Pancreas (tissue), 10 donors: ENCODE results near the gene PPP3CB. TPM values are rescaled to one million over a fixed set of nuclear protein-coding genes. Genes with fewer than 3 reads are reported as not detected.
A peak's percentile ranks its signal among the peaks of the same experiment; 100 is the strongest.

ENCODE experiments used
- ATAC-seq, 4 donors: fragments of 200-7000 bp; cut with Tn5 transposase; one replicate each; pipeline versions ENCODE4 v1.8.0 to v1.9.1; 2020; ENCODE audit warnings: mild to moderate bottlenecking in 4 of 4, moderate library complexity in 4 of 4
- DNase-seq, 6 donors: peaks; one replicate each; pipeline ENCODE4 v3.0.0-alpha.2; 2020
- FAIRE-seq: peaks from 2 replicates; lab custom pipeline; 2012; peaks lifted over from hg19 to GRCh38; lab: Jason Lieb, UNC
- H3K27ac ChIP-seq, 4 donors: fragments of 200-600 bp; sonication (generic); 1 replicate in 3 of 4; 2 replicates in 1 of 4; pipeline versions ENCODE4 v1.5.0 to v1.8.0; 2020
- H3K27me3 ChIP-seq, 4 donors: fragments of 200-600 bp; one replicate each; pipeline ENCODE4 v1.8.0; 2021
- H3K36me3 ChIP-seq, 3 donors: fragments of 200-600 bp; sonication (generic) in 1 of 3; one replicate each; pipeline versions ENCODE4 v1.5.0 to v1.8.0; 2020 to 2021
- H3K4me1 ChIP-seq, 3 donors: fragments of 200-600 bp; one replicate each; pipeline ENCODE4 v1.8.0; 2021
- H3K4me3 ChIP-seq, 4 donors: fragments of 200-600 bp; sonication (generic) in 2 of 4; one replicate each; pipeline versions ENCODE4 v1.5.0 to v1.8.0; 2020 to 2021
- H3K9me3 ChIP-seq, 4 donors: fragments of 200-600 bp; one replicate each; pipeline ENCODE4 v1.8.0; 2021
- WGBS, 2 donors: extraction: QIAGEN DNeasy Blood & Tissue Kit; methylation state at CpG; one replicate each; pipeline ENCODE4 v1.1.7; 2013; 5-methylcytosine and 5-hydroxymethylcytosine counted together
- intact Hi-C, 3 donors: fragments of 100-400 bp; cut with DNase I; formaldehyde crosslinking; loops; one replicate each; pipeline versions ENCODE4 v1.11.1 to v1.14.2; 2022
- polyA plus RNA-seq, 2 donors: library from polyadenylated mRNA; stranded (reverse); fragments of 200-250 nt; gene quantifications; one replicate each; pipeline ENCODE4 v1.2.3, GENCODE V29; 2013
- total RNA-seq, 6 donors: library from RNA; stranded (reverse); fragmentation: NEBNext Ultra II Directional in 4 of 6; extraction: Animal tissue kit (Norgen Biotek cat#: 25700) in 4 of 6; gene quantifications; one replicate each; pipeline versions ENCODE4 v1.2.1 to v1.2.4, GENCODE V29; 2021 to 2023
- TF ChIP-seq, protein P1 (sequence below), 4 donors: fragments of 200-600 bp; sonication (generic) in 3 of 4; IDR thresholded peaks; one replicate each; pipeline versions ENCODE4 v1.5.0 to v1.8.0; 2021; ENCODE audit warnings: antibody characterized with exemption in 4 of 4
- donor health status: healthy with polysubstance abuse.
- donor health status: DM: no; HTN: no; CAD: no; lungs with moderate emphysema.
- donor health status: DM: no; HTN: no; CAD: no.
- donor health status: control.
- donor health status: control.
- donor health status: Bipolar disorder and iron deficiency.
- donor health status: DM: yes; HTN: yes; CAD: no.
- donor health status: DM: no; HTN: no; CAD: no.
- donor health status: DM: no; HTN: no; CAD: no.
- donor health status: DM: yes; HTN: yes; CAD: no.

Gene PPP3CB
- total and polyA plus RNA-seq, 8 donors, result 13.6 to 29.9 (median 18.5) TPM

DNA sequence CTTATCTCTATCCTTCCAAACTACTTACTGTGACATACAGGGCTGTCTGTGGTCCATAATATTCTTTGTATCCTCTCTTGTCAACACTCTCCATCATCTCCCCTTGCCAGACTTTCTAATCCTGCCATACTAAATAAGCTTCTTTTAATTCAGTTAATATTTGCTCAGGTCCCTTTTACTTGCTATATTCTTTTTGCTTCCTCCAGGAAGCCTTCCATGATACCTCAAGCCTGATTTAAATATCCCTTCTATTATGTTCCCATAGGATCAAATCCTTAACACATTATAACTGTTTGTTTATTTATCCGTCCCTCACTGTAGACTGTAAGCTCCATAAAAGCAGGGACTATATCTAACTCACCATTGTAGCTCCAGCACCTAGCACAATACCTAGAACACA lies 7.2 kb upstream of the PPP3CB start:
- Histone ChIP-seq H3K4me1 (no peaks in the 10 kb centered on the region), H3K27ac (no peak overlapping the region), H3K9me3 (no peaks in the 10 kb centered on the region), H3K36me3 (peaks cover 0 to 26% (median 0%) of the 10 kb centered on the region in 3 donors), H3K4me3 (no peak overlapping the region), H3K27me3 (no peaks in the 10 kb centered on the region)
- ATAC-seq (no peak), FAIRE-seq (no peak), DNase-seq (no peak)
- TF ChIP-seq, protein P1, sequence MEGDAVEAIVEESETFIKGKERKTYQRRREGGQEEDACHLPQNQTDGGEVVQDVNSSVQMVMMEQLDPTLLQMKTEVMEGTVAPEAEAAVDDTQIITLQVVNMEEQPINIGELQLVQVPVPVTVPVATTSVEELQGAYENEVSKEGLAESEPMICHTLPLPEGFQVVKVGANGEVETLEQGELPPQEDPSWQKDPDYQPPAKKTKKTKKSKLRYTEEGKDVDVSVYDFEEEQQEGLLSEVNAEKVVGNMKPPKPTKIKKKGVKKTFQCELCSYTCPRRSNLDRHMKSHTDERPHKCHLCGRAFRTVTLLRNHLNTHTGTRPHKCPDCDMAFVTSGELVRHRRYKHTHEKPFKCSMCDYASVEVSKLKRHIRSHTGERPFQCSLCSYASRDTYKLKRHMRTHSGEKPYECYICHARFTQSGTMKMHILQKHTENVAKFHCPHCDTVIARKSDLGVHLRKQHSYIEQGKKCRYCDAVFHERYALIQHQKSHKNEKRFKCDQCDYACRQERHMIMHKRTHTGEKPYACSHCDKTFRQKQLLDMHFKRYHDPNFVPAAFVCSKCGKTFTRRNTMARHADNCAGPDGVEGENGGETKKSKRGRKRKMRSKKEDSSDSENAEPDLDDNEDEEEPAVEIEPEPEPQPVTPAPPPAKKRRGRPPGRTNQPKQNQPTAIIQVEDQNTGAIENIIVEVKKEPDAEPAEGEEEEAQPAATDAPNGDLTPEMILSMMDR (IDR thresholded peaks at IDR 0.05), result no peak
- 84 to 97% methylated on average over 1 of the region's 1 CpG for WGBS, 2 donors
- intact Hi-C loops, result no loop called here

DNA sequence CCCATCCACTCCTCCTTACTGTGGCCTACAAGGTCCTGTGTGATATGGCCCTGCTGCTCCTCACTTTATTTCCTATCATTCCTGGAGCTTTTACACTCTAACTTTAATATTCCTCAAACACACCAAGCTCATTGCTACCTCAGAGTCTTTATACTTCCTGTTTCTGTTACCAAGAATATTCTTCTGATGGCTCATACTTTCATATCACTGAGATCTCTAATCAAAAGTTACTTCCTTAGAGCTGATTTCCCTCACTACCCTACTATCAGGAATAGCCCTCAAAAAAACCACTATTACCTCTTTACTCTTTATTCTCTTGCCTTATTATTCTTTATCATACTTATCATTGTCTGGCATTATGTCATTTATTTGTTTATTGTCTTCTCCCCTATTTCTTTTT lies 5.8 kb upstream of the PPP3CB start:
- peaks cover 0 to 26% (median 0%) of the 10 kb centered on the region in 3 donors for H3K36me3 ChIP-seq
- no peak overlapping the region for H3K4me3 ChIP-seq
- DNase-seq (no peak), FAIRE-seq (no peak), ATAC-seq (peak in 1 of 4 donors; percentile 29)
- H3K27ac ChIP-seq, result no peak overlapping the region
- H3K9me3 ChIP-seq, result no peaks in the 10 kb centered on the region
- intact Hi-C loops, result no loop called here
- no peaks in the 10 kb centered on the region for H3K4me1 ChIP-seq
- TF ChIP-seq, protein P1 (IDR thresholded peaks at IDR 0.05), result no peak
- no peaks in the 10 kb centered on the region for H3K27me3 ChIP-seq

DNA sequence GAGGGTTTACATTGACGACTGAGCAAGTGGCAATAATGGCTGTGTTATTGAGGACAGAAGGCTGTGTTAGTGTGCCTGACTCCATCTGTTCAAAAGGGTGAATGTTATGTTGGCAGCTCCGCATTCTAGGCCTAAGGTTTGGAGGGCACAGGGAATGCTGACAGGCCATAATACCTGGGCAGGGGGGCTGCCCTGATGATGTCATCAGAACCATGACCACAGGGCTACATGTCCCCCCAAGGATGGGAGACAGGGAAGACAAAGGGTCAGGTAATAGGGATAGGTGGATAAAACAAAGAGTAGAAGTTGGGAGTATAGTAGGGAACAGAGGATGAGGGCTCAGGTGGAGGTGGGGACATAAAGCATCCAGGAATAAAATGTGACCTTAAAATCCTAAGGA lies 1.8 kb upstream of the PPP3CB start:
- H3K36me3 ChIP-seq, result peaks cover 0 to 14% (median 0%) of the 10 kb centered on the region in 3 donors
- WGBS, 2 donors, result 81 to 91% methylated on average over 2 of the region's 2 CpGs
- no peak for ATAC-seq

DNA sequence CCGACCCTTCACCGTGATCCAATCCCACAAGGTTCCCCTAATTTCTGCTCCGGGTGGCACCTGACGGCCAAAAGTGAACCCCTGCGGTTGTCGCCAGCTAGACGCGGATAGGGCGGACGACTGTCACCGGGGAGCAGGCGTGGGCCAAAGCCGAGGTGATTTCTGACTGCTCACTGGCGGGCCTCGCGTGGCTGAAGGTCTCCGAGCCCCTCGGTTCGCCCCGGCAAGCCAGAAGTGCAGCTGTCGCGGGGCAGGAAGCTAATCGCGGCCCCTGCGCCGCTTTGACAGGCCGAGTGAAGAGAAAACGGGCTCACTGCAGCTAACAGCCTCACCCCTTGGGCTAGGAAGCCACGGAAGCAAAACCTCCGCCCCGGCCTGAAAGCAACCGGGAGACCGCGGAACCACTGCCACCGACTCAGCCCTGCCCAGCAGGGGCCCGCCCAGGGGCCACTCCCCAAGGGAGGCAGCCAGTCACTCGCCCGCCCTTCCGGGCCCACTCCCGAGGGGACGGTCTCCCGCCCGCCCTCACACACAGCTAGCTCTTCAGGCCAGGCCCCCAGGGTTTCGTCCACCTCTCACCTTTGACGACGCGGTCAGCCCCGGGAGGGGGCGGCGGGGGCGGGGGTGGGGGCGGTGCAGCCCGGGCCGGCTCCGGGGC lies 469 bp downstream of the PPP3CB start:
- intact Hi-C loops, result no loop called here
- Histone ChIP-seq H3K27ac (peak overlapping the region; percentile 85 to 96 (median 92)), H3K27me3 (no peaks in the 10 kb centered on the region), H3K9me3 (no peaks in the 10 kb centered on the region), H3K4me1 (peaks cover 0 to 28% (median 11%) of the 10 kb centered on the region in 3 donors), H3K36me3 (peaks cover 0 to 12% (median 0%) of the 10 kb centered on the region in 3 donors), H3K4me3 (peak overlapping the region; percentile 66 to 95 (median 85))
- 0% methylated on average over 37 to 55 of the region's 55 CpGs for WGBS, 2 donors
- ATAC-seq (peak; percentile 91 to 97 (median 94)), FAIRE-seq (no peak), DNase-seq (peak; percentile 90 to 97 (median 92))
- TF ChIP-seq, protein P1 (IDR thresholded peaks at IDR 0.05), result no peak

More for the DNA sequence above, 1.8 kb upstream of the PPP3CB start:
- no peaks in the 10 kb centered on the region for H3K9me3 ChIP-seq
- intact Hi-C loops, result no loop called here
- DNase-seq, result no peak
- FAIRE-seq, result no peak
- no peak overlapping the region for H3K4me3 ChIP-seq
- H3K27ac ChIP-seq, result no peak overlapping the region
- peaks cover 0 to 24% (median 11%) of the 10 kb centered on the region in 3 donors for H3K4me1 ChIP-seq
- TF ChIP-seq, protein P1 (IDR thresholded peaks at IDR 0.05), result no peak
- H3K27me3 ChIP-seq, result no peaks in the 10 kb centered on the region

DNA sequence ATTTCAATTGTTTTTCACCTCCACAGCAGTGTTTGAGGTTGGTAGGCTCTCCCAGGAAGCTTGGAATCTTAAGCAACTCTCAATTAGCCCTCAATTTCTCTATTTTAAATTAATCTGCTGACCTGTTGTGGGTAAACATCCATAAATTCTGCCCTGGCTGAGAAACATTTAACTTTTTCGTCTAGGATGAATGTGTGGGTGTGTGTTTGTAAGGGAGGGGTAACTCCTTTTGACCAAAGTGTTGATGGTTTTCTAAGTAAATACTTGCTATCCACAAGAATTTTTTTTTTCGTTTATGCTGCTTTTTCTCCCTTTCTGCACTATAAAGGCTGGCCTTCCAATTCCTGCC lies 973 bp downstream of the PPP3CB start:
- WGBS, 2 donors, result 0% methylated on average over 2 of the region's 2 CpGs
- peak overlapping the region; percentile 85 to 96 (median 92) for H3K27ac ChIP-seq
- DNase-seq (no peak), FAIRE-seq (no peak), ATAC-seq (no peak)
- no peaks in the 10 kb centered on the region for H3K27me3 ChIP-seq
- H3K4me1 ChIP-seq, result peaks cover 0 to 33% (median 11%) of the 10 kb centered on the region in 3 donors
- H3K9me3 ChIP-seq, result no peaks in the 10 kb centered on the region
- TF ChIP-seq, protein P1 (IDR thresholded peaks at IDR 0.05), result no peak
- intact Hi-C loops, result no loop called here
- H3K36me3 ChIP-seq, result peaks cover 0 to 8% (median 0%) of the 10 kb centered on the region in 3 donors
- H3K4me3 ChIP-seq, result peak overlapping the region; percentile 66 to 95 (median 85)
